ENCODE data around the gene LIFR.
"Not testable (repeated sequence)": the region's sequence is repeated elsewhere in the genome, so short reads cannot be mapped to it uniquely, and the experiment has no call there.

The LIFR gene

DNA sequence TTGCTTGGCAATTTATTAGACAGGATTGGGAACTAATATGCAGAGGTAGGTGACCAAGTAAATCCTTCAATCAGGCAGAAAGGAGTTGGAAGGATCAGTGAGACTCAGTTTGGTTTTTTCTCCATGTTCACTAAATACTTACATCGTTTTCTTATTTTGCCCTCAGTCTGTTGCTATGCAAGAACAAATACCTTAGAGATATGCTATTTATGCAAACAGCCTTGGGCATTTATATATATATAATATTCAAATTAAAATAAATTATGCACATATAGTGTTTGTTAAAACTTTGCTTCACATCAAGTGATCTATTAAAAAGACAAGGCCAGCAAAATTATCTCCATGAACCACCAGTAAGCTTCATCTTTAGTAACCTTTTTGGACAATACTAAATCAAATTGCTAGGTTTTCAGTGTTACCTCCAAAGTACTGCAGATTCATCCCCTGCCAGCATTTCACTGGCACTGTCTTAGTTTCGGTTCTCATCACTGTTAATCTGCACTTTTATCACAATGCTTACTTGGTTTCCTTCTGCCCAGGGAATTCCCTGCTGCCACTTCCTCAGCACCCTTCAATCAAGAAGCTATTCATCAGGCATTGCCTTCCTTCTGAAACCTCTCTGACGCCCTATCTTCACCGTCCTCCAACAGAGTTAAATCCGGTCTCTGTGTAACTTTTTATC lies 26.0 kb upstream of the LIFR start:
- DNase-seq: no peak

DNA sequence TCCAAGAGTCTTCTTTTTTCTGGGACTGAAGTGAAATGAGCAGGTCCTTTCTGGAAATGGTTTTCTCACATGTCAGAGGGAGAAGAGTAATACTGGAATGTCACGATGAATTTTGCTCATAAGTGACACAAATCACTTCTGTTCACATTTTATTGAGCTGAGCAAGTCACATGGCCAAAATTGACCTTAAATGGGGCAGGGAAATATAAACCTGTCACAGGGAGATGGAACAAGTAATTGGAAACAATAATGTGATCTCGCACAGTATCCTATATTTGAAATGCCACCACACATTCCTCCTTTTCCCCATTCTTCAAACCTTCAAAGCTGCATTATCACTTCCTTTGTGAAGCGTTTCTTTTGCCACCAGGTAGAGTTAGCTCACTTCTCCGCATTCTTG lies 25.2 kb upstream of the LIFR start:
- no peak for DNase-seq

- no peak for DNase-seq
Observed at GRCh38 chr5:38579105-38579504, 22.7 kb upstream of the LIFR start.

- DNase-seq: peak; percentile 26
Observed at GRCh38 chr5:38576961-38577684, 20.7 kb upstream of the LIFR start.

GRCh38 chr5:38576442-38576841 lies 20.0 kb upstream of the LIFR start:
- DNase-seq: no peak

DNA sequence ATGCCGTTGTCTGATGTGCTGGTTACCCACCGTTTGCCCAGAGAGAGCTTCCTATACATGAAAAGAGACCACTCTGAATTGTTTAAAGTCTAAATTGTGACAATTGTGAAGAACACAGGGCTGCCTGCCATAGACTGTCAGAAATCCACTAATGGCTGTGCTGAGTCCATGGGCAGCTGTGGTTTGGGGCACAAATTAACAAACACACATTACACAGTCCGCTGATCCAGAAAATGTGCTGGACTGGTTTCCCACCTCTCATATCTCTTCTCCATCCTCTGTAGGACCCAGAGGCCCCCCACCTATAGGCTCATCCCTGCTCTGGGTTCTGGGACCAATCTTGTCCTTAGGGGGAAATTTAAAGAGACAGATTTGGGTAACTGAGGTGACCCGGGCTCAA lies 19.0 kb upstream of the LIFR start:
- DNase-seq: no peak

DNA sequence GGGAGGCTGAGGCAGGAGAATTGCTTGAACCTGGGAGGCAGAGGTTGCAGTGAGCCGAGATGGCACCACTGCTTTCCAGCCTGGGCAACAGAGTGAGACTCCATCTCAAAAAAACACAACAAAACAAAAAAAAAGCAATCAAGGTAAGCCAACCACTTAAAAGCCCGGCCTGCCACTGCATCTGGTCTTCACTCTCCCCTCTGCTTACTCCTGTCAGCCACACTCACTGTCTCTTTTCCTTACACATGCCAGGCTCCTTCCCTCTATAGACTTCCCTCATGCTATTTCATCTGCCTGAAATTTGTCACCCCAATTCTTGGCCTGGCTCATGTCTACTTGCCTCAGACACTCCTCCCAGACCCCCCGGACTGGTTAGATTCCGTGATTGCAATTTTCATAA lies 17.6 kb upstream of the LIFR start:
- DNase-seq: no peak

GRCh38 chr5:38573521-38573920 lies 17.1 kb upstream of the LIFR start:
- DNase-seq: no peak

DNA sequence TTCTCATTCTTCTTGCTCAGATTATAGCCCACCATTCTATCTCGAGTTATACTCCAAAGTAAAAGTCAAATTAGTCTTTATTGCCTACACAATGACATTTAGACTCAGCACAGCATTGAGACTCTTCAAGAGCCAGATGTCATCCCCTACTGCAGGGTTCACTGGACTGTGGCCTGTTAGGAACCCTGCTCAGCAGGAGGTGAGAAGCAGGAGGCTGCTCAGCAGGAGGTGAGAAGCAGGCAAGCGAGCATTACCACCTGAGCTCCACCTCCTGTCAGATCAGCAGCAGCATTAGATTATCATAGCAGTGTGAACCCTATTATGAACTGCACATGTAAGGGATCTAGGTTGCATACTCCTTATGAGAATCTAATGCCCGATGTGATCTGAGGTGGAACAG lies 12.7 kb upstream of the LIFR start:
- DNase-seq: no peak

GRCh38 chr5:38567306-38567705 lies 10.9 kb upstream of the LIFR start:
- not testable (repeated sequence) for DNase-seq

DNA sequence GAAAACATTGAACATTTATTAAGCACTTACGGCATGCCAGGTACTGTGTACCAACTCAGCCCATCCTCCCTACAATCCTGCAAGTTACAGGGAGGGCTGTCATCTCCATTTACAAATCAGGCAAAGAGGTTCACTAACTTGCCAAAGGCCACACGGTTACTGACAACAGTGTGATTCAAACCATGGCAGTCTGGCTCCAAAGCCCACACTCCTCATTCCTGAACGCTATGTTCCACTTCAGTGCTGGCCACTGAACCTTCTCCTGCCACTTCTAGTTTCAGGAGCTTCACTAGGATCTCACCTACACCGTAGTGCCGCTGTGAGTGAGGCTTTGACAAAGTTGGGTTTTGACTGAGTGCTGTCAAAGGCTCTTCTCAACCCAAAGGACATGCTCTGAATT lies 7.2 kb upstream of the LIFR start:
- no peak for DNase-seq

DNA sequence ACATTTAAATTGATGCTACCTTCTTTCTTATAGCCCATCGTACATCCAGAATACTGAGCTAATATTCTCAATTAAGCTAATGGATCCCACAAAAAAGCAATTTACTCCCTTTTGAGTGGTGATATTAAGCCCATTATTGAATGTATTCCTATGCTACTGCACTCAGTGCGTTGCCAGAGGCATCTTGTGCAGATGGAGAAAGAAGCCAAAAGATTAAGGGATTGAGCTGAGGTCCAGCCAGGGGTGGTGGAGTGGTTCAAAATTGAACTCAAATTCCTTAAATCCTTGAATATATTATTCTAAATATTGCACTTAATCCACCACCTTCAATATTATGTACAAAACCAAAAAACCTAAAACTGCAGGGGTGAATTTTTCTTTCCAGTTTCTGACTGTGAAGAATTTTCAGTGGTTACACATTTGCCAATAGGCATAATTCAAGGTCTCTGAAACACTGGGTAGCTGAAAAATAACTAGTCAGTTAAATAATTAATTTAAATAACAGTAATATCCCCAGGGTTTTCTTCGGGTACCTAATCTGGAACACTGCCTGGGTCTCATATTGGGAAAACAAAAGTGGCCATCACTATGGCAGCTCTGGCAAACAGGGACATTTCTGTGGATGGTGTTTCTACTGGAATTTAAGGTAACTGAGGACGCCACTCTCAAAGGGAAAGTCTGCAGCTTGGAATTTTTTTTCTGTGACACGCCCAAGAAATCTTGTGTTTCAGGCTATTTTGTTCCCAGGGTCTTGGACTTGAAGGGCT lies 6.2 kb upstream of the LIFR start:
- no peak for DNase-seq

DNA sequence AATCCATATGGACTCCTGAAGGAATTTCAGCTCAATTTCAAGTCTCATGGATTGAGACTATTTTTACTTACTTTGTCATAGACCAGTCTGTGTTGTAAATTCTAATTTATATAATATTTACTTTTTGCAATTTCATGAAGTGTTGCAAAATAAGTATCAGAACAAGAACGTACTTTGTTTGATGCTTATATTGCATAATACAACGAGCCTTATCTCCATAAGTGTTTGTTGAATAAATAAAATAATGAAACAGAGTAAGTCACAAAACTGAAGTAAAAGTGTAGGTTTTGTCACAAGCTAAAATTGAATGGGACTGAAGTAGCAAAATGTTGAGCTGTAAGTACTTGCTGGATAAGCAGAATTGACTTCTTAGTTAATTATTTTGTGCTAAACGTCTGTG lies 3.0 kb upstream of the LIFR start:
- no peak for DNase-seq

DNA sequence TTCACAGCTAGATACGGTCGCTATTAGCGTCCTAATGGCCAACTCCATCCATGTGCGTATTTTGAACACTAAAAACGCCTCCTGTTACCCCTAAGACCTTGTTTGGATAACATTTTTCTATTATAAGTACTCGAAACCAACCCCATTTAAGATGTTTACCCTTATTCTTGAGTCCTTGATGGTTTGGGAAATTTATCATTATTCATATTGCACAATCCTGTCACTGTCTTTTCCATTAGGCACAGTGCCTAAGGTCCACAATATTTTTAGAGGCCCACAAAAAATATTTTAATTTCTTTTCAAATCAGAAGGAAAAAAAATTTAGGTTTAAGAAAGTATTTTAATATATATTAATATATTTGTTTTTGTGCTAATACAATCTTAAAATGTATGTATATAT lies 1.3 kb upstream of the LIFR start:
- DNase-seq: no peak

GRCh38 chr5:38557308-38557710 lies 863 bp upstream of the LIFR start:
- DNase-seq: no peak

DNA sequence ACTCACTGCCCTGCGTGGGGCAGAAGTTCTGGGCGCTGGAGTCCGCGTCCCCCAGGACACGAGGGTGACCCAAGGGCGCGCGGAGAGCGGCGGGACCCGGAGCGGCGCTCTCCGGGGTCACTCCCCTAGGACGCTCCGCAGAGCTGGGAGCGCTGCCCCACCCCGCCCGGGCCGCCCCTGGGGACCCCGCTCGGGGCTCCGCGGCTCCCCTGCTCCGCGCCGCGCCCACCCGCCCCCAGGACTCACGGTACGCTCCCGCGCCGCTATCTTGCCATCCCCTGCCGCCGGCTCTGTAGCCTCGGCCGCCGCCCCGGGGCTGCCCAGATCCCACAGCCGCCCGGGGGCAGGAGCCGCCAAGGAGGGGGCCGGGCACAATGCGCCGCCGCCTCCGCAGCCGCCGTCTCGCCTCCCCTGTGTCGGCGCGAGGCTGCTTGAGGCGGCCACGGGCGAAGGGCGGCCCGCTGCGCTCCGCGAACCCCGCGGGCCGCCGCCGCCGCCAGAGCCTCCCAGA lies 303 bp downstream of the LIFR start:
- DNase-seq: no peak

GRCh38 chr5:38555354-38556087 lies 925 bp downstream of the LIFR start:
- no peak for DNase-seq

- no peak for DNase-seq
Observed at GRCh38 chr5:38554861-38555260, 1.6 kb downstream of the LIFR start.

DNA sequence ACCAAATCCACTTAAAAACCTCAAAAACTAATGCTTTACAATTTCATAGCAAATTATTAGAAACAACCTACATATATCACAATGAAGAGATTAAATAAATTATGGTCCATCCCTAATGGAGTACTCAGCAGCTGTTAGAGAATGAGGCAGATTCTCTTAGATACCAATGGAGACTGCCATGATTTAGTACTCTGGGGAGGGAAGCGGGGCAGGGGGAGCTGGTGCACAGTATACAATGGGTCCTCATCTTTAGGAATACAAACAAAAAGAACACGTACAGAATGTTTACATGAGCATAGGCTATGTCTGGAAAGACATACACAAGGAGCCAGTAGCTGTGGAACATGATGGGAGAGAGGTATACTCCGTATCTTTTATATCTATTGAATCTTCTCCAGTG lies 2.0 kb downstream of the LIFR start:
- DNase-seq: no peak

DNA sequence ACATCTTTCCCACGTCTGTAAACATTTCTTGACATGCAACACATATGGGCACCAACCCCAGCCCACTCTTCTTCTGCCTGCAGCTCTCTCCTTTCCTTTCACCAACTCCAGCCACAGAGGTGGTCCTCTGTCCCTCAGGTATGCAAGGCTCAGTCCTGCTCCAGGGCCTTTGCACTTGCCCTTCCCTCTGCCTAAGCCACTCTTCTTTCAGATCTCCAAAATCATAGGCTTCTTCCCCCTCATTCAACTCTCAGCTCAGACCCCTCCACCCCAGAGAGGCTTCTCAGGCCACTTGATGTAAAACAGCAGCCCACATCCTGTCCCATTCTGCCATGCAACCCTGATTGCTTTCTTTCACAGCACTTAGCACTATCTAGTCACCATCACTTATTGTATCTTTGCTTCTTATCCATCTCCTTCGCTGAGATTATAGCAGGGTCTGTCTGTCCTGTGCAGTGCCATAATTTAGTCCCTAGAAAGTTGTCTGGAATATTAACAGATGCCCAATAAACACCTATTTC lies 3.4 kb downstream of the LIFR start:
- DNase-seq: no peak

DNA sequence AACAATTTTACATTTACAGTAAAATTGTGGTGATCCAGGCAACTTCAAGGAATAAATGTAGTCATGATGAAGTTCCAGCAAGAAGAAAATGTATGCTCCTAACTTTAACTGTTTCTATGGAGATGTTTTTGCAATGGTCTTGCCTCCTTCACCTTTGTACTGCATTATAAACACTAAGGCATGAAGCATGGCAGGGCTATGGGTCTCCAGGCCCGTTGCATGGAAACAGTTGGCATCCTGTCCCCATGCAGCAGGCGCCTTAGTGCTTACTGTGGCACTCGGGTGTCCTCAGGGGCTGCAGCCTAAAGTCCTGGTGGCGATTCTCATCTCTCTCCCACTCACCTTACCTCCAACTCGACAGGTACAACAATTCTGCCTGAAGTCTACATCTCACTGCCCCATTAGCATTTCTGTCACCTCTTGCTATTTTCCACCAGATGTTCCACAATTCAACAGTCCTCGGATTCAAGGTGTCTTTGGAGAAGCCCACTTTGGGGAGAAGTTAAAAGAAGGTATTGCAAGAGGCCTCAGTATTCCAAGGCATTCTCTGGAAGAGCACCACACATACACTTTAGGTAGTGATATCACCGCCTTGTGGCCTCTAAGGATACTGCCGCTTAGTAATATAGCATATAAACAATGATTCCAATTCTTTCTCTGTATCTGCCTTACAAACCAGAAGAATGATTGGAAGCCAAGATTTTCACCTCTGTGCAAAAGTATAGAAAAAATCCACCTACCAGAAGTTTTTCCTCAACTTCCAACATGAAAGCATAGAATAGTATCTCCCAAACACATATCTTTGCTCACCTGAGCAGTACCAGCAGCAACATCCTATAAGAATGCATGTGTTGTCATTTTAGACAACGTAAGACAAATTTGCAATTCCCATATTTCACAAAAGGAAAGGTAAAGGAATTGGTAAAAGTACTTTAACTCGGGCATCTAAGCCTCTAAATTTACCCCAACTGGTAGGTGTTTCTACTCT lies 5.1 kb downstream of the LIFR start:
- DNase-seq: peak; percentile 60

Data from fibroblast of skin of abdomen (primary cell).